ENCODE data around the gene POFUT1. TPM values are rescaled to one million over a fixed set of nuclear protein-coding genes. Genes with fewer than 3 reads are reported as not detected.

Gene POFUT1
- total RNA-seq, 3 donors from 2014 or later (not counting 1 experiment from before 2014, with no cell fraction given), result 9.7 to 14.5 (median 13.2) TPM

GRCh38 chr20:32277361-32278198 lies 69.9 kb downstream of the POFUT1 start, which contains the start of gene KIF3B:
Gene KIF3B, plus strand, starts transcription at chr20:32277651. Its CDS starts 32,127 bp downstream, at chr20:32309778.
- intact Hi-C loops (cut with micrococcal nuclease), result loop anchor here (10.0 kb wide), 1 partner anchor 207 kb away; no protein-coding TSS in a partner anchor
- Histone ChIP-seq H3K27me3 (ENCODE audit: control insufficient read depth, insufficient read depth, low read length) (no peaks in the 10 kb centered on the region), H3K36me3 (ENCODE audit: control insufficient read depth, insufficient read depth, low read length) (no peaks in the 10 kb centered on the region), H3K4me1 (ENCODE audit: control insufficient read depth, insufficient read depth, low read length) (peaks cover 21% of the 10 kb centered on the region), H3K9me3 (ENCODE audit: control insufficient read depth, insufficient read depth, low read length) (no peaks in the 10 kb centered on the region), H3K4me3 (ENCODE audit: low read length) (peak within 1 kb of the TSS; percentile 93), H3K27ac (ENCODE audit: low read length) (peak within 1 kb of the TSS; percentile 71)
- Mint-ChIP-seq H3K4me1 (peaks cover 19 to 21% of the 10 kb centered on the region in 2 donors), H3K27me3 (ENCODE audit: low read depth in 2 of 2) (peaks cover 0 to 6% of the 10 kb centered on the region in 2 donors), H3K36me3 (no peaks in the 10 kb centered on the region), H3K4me3 (peak within 1 kb of the TSS; percentile 87), H3K9me3 (no peaks in the 10 kb centered on the region), H3K27ac (peak within 1 kb of the TSS; percentile 82 to 88)
- 3% methylated on average over 62 of the region's 62 CpGs for WGBS (ENCODE audit: insufficient coverage)
- ATAC-seq (peak; percentile 90 to 97 (median 91)), DNase-seq (peak; percentile 75 to 93)
- TF ChIP-seq, protein P1, sequence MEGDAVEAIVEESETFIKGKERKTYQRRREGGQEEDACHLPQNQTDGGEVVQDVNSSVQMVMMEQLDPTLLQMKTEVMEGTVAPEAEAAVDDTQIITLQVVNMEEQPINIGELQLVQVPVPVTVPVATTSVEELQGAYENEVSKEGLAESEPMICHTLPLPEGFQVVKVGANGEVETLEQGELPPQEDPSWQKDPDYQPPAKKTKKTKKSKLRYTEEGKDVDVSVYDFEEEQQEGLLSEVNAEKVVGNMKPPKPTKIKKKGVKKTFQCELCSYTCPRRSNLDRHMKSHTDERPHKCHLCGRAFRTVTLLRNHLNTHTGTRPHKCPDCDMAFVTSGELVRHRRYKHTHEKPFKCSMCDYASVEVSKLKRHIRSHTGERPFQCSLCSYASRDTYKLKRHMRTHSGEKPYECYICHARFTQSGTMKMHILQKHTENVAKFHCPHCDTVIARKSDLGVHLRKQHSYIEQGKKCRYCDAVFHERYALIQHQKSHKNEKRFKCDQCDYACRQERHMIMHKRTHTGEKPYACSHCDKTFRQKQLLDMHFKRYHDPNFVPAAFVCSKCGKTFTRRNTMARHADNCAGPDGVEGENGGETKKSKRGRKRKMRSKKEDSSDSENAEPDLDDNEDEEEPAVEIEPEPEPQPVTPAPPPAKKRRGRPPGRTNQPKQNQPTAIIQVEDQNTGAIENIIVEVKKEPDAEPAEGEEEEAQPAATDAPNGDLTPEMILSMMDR (IDR thresholded peaks at IDR 0.05), result no peak

GRCh38 chr20:32278199-32278643 lies 70.5 kb downstream of the POFUT1 start:
- peak in 2 of 3 donors; percentile 9 to 41 for ATAC-seq
- Histone ChIP-seq H3K4me3 (ENCODE audit: low read length) (peak overlapping the region; percentile 93), H3K27ac (ENCODE audit: low read length) (peak overlapping the region; percentile 71), H3K36me3 (ENCODE audit: control insufficient read depth, insufficient read depth, low read length) (no peaks in the 10 kb centered on the region), H3K9me3 (ENCODE audit: control insufficient read depth, insufficient read depth, low read length) (no peaks in the 10 kb centered on the region), H3K4me1 (ENCODE audit: control insufficient read depth, insufficient read depth, low read length) (peaks cover 21% of the 10 kb centered on the region), H3K27me3 (ENCODE audit: control insufficient read depth, insufficient read depth, low read length) (no peaks in the 10 kb centered on the region)
- no peaks in the 10 kb centered on the region for H3K36me3 Mint-ChIP-seq
- H3K4me3 Mint-ChIP-seq, result peak overlapping the region; percentile 87
- peak in 1 of 2 donors; percentile 37 for DNase-seq
- TF ChIP-seq, protein P1 (IDR thresholded peaks at IDR 0.05), result no peak
- peaks cover 19 to 21% of the 10 kb centered on the region in 2 donors for H3K4me1 Mint-ChIP-seq
- peaks cover 0 to 3% of the 10 kb centered on the region in 2 donors for H3K27me3 Mint-ChIP-seq (ENCODE audit: low read depth in 2 of 2)
- intact Hi-C loops (cut with micrococcal nuclease), result loop anchor here (10.0 kb wide), 1 partner anchor 207 kb away; no protein-coding TSS in a partner anchor
- H3K27ac Mint-ChIP-seq, result peak overlapping the region; percentile 82 to 88
- no peaks in the 10 kb centered on the region for H3K9me3 Mint-ChIP-seq
- WGBS (ENCODE audit: insufficient coverage), result 29% methylated on average over 4 of the region's 4 CpGs

GRCh38 chr20:32281711-32282110 lies 74.0 kb downstream of the POFUT1 start:
- H3K4me1 ChIP-seq (ENCODE audit: control insufficient read depth, insufficient read depth, low read length), result peaks cover 28% of the 10 kb centered on the region
- peak overlapping the region in 1 of 2 donors; percentile 0 for H3K27ac Mint-ChIP-seq
- H3K36me3 Mint-ChIP-seq, result no peaks in the 10 kb centered on the region

More at GRCh38 chr20:32281711-32282110, 74.0 kb downstream of the POFUT1 start:
- Mint-ChIP-seq H3K4me1 (peaks cover 37 to 44% of the 10 kb centered on the region in 2 donors), H3K4me3 (no peak overlapping the region), H3K9me3 (no peaks in the 10 kb centered on the region), H3K27me3 (ENCODE audit: low read depth in 2 of 2) (no peaks in the 10 kb centered on the region)
- H3K9me3 ChIP-seq (ENCODE audit: control insufficient read depth, insufficient read depth, low read length), result no peaks in the 10 kb centered on the region
- H3K27ac ChIP-seq (ENCODE audit: low read length), result no peak overlapping the region
- no peak overlapping the region for H3K4me3 ChIP-seq (ENCODE audit: low read length)
- WGBS (ENCODE audit: insufficient coverage), result 91% methylated on average over 4 of the region's 4 CpGs
- H3K27me3 ChIP-seq (ENCODE audit: control insufficient read depth, insufficient read depth, low read length), result no peaks in the 10 kb centered on the region
- DNase-seq (no peak), ATAC-seq (no peak)
- intact Hi-C loops (cut with micrococcal nuclease), result no loop called here
- no peaks in the 10 kb centered on the region for H3K36me3 ChIP-seq (ENCODE audit: control insufficient read depth, insufficient read depth, low read length)
- TF ChIP-seq, protein P1 (IDR thresholded peaks at IDR 0.05), result no peak
